ENCODE measurements around the gene COX6A2. TPM values are rescaled to one million over a fixed set of nuclear protein-coding genes. Genes with fewer than 3 reads are reported as not detected.

The COX6A2 gene
- total RNA-seq, 1 donor from 2014 or later, result not detected

Other genes starting within 250 kb of the COX6A2 start
- 50.4 TPM for gene FUS, start 248.2 kb downstream of the COX6A2 start, total RNA-seq
- gene PYCARD, start 225.6 kb downstream of the COX6A2 start, total RNA-seq, result 6.6 TPM
- gene TRIM72, start 214.2 kb downstream of the COX6A2 start, total RNA-seq, result 2.3 TPM
- 0.78 TPM for gene PYDC1, start 211.2 kb downstream of the COX6A2 start, total RNA-seq
- 4.7 TPM for gene ITGAM, start 168.4 kb downstream of the COX6A2 start, total RNA-seq
- gene ITGAX, start 73.2 kb downstream of the COX6A2 start, total RNA-seq, result 1.6 TPM
- gene ITGAD, start 35.0 kb downstream of the COX6A2 start, total RNA-seq, result not detected
- gene ZNF843, start 14.4 kb upstream of the COX6A2 start, total RNA-seq, result 0.94 TPM
- gene ARMC5, start 31.1 kb upstream of the COX6A2 start, total RNA-seq, result 8.4 TPM
- 3.7 TPM for gene TGFB1I1, start 43.8 kb upstream of the COX6A2 start, total RNA-seq
- gene SLC5A2, start 54.8 kb upstream of the COX6A2 start, total RNA-seq, result 0.62 TPM
- gene RUSF1, start 80.0 kb upstream of the COX6A2 start, total RNA-seq, result 34.5 TPM
- 8.1 TPM for gene AHSP, start 99.5 kb upstream of the COX6A2 start, total RNA-seq